Glutamatergic neuron (in vitro differentiated cells): ENCODE data around the gene COQ7. TPM values are rescaled to one million over a fixed set of nuclear protein-coding genes. Genes with fewer than 3 reads are reported as not detected.

ENCODE experiments used
- DNase-seq: peaks from one replicate; pipeline ENCODE4 v3.0.0; 2022
- H3K27ac Mint-ChIP-seq: one replicate; pipeline ENCODE4 v1.8.0; 2020; ENCODE audit warnings: mild to moderate bottlenecking, mixed read lengths, inconsistent platforms; ENCODE audit not compliant: unreplicated experiment
- H3K27me3 Mint-ChIP-seq: one replicate; pipeline ENCODE4 v1.8.0; 2020; ENCODE audit warnings: mild to moderate bottlenecking, moderate library complexity, mixed read lengths, inconsistent platforms; ENCODE audit not compliant: unreplicated experiment
- H3K36me3 Mint-ChIP-seq: one replicate; pipeline ENCODE4 v1.8.0; 2020; ENCODE audit warnings: mild to moderate bottlenecking, mixed read lengths, inconsistent platforms; ENCODE audit not compliant: unreplicated experiment
- H3K4me1 Mint-ChIP-seq: one replicate; pipeline ENCODE4 v1.8.0; 2020; ENCODE audit warnings: mild to moderate bottlenecking, low read depth, mixed read lengths, inconsistent platforms; ENCODE audit not compliant: unreplicated experiment
- H3K4me3 Mint-ChIP-seq: one replicate; pipeline ENCODE4 v1.8.0; 2020; ENCODE audit warnings: mild to moderate bottlenecking, mixed read lengths, inconsistent platforms; ENCODE audit not compliant: unreplicated experiment
- H3K9me3 Mint-ChIP-seq: one replicate; pipeline ENCODE4 v1.8.0; 2020; ENCODE audit warnings: mild to moderate bottlenecking, moderate library complexity, mixed read lengths, inconsistent platforms; ENCODE audit not compliant: unreplicated experiment
- total RNA-seq: library from RNA; stranded (reverse); fragmentation: NEBNext Ultra II Directional; extraction: Animal tissue kit (Norgen Biotek cat#: 25700); gene quantifications from one replicate; pipeline ENCODE4 v1.2.1, GENCODE V29; 2021; ENCODE audit not compliant: unreplicated experiment
- TF ChIP-seq, protein P1 (sequence below): fragments of 200-600 bp; sonication (generic); IDR thresholded peaks from one replicate; pipeline ENCODE4 v1.5.0; 2021; ENCODE audit not compliant: partially characterized antibody, unreplicated experiment

Gene COQ7
- total RNA-seq, 1 donor from 2014 or later = 21.3 TPM

DNA sequence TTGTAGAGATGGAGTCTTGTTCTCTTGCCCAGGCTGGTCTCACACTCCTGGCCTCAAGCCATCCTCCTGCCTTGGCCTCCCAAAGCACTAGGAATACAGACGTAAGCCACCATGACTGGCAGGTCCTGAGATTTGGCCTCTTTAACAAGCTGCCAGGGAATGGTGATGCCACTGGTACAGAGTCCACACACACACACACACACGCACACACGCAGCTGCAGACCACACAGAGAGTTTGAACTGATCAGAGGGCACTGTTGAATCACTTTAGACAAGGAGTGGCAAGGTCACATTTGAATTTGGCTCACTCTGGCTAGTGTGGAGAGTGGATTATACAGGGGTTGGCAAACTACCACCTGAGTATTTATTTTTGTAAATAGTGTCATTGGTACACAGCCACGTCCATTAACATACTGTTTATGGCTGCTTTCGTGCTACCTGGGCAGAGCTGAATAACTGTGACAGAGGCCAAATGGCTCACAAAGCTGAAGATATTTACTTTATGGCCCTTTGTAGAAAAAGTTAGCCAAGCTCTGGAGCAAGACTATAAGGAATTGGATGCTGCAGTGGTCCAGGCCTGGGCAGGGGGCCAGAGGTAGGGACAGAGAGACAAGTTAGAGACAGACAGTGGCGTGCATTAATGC lies 56.2 kb downstream of the COQ7 start:
- Mint-ChIP-seq H3K36me3 (peaks cover 6% of the 10 kb centered on the region), H3K27ac (no peak overlapping the region), H3K27me3 (peaks cover 7% of the 10 kb centered on the region), H3K9me3 (peaks cover 5% of the 10 kb centered on the region), H3K4me1 (peaks cover 9% of the 10 kb centered on the region), H3K4me3 (no peak overlapping the region)
- no peak for DNase-seq
- TF ChIP-seq, protein P1, sequence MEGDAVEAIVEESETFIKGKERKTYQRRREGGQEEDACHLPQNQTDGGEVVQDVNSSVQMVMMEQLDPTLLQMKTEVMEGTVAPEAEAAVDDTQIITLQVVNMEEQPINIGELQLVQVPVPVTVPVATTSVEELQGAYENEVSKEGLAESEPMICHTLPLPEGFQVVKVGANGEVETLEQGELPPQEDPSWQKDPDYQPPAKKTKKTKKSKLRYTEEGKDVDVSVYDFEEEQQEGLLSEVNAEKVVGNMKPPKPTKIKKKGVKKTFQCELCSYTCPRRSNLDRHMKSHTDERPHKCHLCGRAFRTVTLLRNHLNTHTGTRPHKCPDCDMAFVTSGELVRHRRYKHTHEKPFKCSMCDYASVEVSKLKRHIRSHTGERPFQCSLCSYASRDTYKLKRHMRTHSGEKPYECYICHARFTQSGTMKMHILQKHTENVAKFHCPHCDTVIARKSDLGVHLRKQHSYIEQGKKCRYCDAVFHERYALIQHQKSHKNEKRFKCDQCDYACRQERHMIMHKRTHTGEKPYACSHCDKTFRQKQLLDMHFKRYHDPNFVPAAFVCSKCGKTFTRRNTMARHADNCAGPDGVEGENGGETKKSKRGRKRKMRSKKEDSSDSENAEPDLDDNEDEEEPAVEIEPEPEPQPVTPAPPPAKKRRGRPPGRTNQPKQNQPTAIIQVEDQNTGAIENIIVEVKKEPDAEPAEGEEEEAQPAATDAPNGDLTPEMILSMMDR = no peak

DNA sequence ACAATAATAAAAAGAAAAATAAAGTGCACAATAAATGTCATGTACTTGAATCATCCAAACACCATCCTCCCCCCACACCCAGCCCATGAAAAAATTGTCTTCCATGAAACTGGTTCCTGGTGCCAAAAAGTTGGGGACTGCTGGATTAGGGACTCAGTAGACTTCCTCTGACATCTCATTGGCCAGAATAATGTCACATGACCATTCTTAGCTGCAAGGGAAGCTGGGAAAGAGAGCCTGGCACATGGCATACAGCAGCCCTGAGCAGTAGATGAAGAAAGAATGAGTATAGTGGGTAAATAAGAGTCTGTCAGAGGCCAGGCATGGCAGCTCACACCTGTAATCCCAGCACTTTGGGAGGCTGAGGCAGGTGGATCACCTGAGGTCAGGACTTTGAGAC lies 58.9 kb downstream of the COQ7 start:
- no peak overlapping the region for H3K27ac Mint-ChIP-seq
- TF ChIP-seq, protein P1 = no peak
- H3K27me3 Mint-ChIP-seq = peaks cover 12% of the 10 kb centered on the region
- peaks cover 32% of the 10 kb centered on the region for H3K4me1 Mint-ChIP-seq
- H3K4me3 Mint-ChIP-seq = no peak overlapping the region
- no peak for DNase-seq
- H3K36me3 Mint-ChIP-seq = peaks cover 6% of the 10 kb centered on the region
- peaks cover 10% of the 10 kb centered on the region for H3K9me3 Mint-ChIP-seq

DNA sequence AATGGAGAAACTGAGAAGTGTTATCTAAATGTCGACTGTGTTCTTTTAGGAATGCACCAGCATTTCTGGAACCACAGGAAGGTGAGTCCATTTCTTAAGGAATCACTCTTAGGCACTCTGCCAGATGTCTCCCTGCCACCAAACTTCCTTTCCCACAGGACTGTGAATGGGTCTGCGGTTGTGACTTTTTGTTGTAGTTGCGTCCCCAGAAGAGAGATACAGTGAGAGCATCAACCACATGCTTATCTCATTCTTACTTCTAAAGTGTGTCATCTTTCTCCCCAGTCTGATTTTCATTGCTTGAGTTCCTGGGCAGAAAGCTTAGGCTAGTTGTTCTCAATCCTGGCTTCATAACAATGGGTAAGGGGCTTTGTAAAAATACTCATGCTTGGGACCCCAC lies 59.8 kb downstream of the COQ7 start:
- peak overlapping the region; percentile 39 for H3K27ac Mint-ChIP-seq
- H3K36me3 Mint-ChIP-seq = peaks cover 6% of the 10 kb centered on the region
- H3K4me1 Mint-ChIP-seq = peaks cover 38% of the 10 kb centered on the region
- H3K9me3 Mint-ChIP-seq = peaks cover 11% of the 10 kb centered on the region
- TF ChIP-seq, protein P1 = no peak
- H3K27me3 Mint-ChIP-seq = peaks cover 12% of the 10 kb centered on the region
- H3K4me3 Mint-ChIP-seq = no peak overlapping the region
- DNase-seq = no peak

DNA sequence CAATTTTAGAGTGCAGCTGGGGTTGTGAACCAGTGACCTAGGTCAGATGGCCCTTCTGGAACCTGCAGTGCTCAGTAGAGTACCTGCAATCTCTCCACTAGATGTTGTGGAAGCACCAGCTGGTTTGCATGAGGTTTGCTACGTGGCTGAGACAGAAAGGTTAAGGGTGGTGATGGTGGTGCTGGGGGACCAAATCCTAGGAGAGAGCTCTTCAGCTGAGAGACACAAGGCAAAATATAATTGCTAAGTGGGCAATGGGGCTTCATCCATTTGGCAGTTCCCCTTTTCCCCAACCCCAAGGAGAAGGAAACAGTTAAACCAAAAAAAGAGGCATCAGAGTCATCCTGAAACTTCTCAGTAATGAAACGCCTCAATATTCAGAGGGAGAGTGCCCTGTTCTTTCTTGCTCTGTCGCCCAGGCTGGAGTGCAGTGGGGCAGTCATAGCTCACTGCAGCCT lies 60.3 kb downstream of the COQ7 start:
- no peak for DNase-seq
- H3K4me1 Mint-ChIP-seq = peaks cover 38% of the 10 kb centered on the region
- peaks cover 6% of the 10 kb centered on the region for H3K36me3 Mint-ChIP-seq
- no peak overlapping the region for H3K4me3 Mint-ChIP-seq
- peak overlapping the region; percentile 39 for H3K27ac Mint-ChIP-seq
- peaks cover 9% of the 10 kb centered on the region for H3K27me3 Mint-ChIP-seq
- TF ChIP-seq, protein P1 = no peak
- peaks cover 11% of the 10 kb centered on the region for H3K9me3 Mint-ChIP-seq

DNA sequence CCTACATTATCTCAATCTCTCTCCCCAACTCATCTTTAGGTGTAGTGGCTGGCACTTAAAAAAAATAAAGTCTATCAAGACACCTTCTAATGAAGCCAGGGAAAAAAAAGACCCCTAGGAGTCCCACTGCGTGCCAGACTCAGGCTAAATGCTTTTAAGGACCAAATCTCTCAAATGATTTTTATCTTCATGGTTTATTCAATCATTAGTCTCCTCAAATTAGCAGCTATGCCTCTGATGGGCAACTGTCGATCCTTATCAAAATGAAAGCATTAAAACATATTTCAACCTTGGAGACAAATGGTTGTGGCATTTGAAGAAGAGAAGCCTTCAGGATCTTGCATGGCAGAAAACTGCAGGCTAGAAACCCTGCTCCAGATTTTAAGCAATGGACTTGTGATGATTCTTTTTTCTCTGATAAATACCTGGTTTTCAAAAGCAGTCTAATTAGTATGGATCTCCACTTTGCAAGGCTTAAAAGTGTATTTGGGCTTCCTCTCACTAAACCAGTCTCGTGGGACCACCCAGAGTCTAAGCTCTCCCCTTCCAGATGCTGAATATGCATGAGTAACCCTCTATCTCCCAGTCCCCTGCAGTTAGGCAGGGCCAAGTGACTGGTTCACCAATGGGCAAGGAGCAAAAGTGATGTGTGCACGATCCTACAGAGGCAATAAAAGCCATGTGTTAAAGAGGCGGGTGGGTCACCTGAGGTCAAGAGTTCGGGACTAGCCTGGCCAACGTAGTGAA lies 61.2 kb downstream of the COQ7 start:
- TF ChIP-seq, protein P1 = no peak
- H3K27ac Mint-ChIP-seq = peak overlapping the region; percentile 87

More for the DNA sequence above, 61.2 kb downstream of the COQ7 start:
- peaks cover 11% of the 10 kb centered on the region for H3K9me3 Mint-ChIP-seq
- peaks cover 38% of the 10 kb centered on the region for H3K4me1 Mint-ChIP-seq
- H3K27me3 Mint-ChIP-seq = peaks cover 8% of the 10 kb centered on the region
- peaks cover 6% of the 10 kb centered on the region for H3K36me3 Mint-ChIP-seq
- H3K4me3 Mint-ChIP-seq = peak overlapping the region; percentile 54
- DNase-seq = no peak
